Uterus (tissue), 2 donors: ENCODE results near the gene CIITA.

Experiments used
- POLR2A ChIP-seq, 2 donors: fragments of 450-650 bp; IDR thresholded peaks; one replicate each; pipeline ENCODE4 v1.6.1; 2016; ENCODE audit warnings: antibody characterized with exemption in 2 of 2, mild to moderate bottlenecking in 1 of 2, moderate library complexity in 1 of 2
- TF ChIP-seq, protein P1 (sequence below), 4 experiments: fragments of 200-600 bp in 2 of 4; fragments of 450-650 bp in 2 of 4; sonication (generic) in 2 of 4; IDR thresholded peaks; one replicate each; pipeline ENCODE4 v1.5.1; 2016 to 2019; ENCODE audit warnings: antibody characterized with exemption in 4 of 4, mild to moderate bottlenecking in 2 of 4, moderate library complexity in 1 of 4

DNA sequence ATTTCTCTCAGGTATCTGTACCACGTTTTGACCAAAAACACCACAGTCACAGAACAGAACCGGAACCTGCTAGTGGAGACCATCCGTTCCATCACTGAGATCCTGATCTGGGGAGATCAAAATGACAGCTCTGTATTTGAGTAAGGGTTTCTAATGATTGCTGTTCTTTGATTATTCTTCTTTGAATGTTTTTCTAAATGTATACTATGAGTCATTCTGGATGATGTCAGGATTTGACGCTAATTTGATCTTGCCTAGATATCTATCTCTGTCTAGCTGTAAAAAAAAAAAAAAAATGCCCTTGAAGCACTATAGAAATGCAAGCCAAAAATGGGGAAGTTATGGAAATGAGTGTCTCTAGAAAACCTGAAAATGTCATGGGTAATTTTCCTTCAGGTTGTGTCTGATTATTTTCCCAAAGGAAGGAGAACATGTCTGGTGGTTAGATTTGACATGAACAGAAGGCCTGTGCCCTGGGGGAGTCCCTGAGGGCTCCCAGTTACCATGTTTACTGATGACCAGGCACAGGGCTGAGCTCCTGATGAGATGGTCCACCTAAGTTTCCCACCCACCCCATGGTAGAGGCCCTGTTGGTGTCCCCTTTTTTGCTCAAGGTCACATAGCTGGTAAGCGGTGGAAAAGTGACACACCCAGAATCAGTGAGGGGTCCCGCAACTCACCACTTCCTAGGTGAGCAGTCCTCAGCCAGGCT is 80.9 kb downstream of the CIITA start:
- TF ChIP-seq, protein P1, sequence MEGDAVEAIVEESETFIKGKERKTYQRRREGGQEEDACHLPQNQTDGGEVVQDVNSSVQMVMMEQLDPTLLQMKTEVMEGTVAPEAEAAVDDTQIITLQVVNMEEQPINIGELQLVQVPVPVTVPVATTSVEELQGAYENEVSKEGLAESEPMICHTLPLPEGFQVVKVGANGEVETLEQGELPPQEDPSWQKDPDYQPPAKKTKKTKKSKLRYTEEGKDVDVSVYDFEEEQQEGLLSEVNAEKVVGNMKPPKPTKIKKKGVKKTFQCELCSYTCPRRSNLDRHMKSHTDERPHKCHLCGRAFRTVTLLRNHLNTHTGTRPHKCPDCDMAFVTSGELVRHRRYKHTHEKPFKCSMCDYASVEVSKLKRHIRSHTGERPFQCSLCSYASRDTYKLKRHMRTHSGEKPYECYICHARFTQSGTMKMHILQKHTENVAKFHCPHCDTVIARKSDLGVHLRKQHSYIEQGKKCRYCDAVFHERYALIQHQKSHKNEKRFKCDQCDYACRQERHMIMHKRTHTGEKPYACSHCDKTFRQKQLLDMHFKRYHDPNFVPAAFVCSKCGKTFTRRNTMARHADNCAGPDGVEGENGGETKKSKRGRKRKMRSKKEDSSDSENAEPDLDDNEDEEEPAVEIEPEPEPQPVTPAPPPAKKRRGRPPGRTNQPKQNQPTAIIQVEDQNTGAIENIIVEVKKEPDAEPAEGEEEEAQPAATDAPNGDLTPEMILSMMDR (IDR thresholded peaks at IDR 0.05), result no peak
- TF ChIP-seq POLR2A (IDR thresholded peaks at IDR 0.05), result no peak
